CD14-positive monocyte (primary cell): ENCODE measurements around the gene VPS8. TPM values are rescaled to one million over a fixed set of nuclear protein-coding genes. Genes with fewer than 3 reads are reported as not detected.

Source experiments
- DNase-seq, 3 donors: peaks; one replicate each; pipeline ENCODE4 v3.0.0-alpha.2; 2011 to 2022
- H2AFZ ChIP-seq: 2 replicates; pipeline ENCODE4 v1.6.0; 2012; ENCODE audit warnings: mild to moderate bottlenecking, low read depth, low read length, inconsistent platforms; ENCODE audit not compliant: insufficient read depth, poor library complexity, severe bottlenecking
- H3K27ac ChIP-seq, 2 donors: 1 replicate in 1 of 2; 2 replicates in 1 of 2; pipeline ENCODE4 v1.5.1; 2012 to 2013; ENCODE audit warnings: low read length in 2 of 2, control low read depth in 1 of 2, inconsistent platforms in 1 of 2, low read depth in 1 of 2, mild to moderate bottlenecking in 1 of 2
- H3K27me3 ChIP-seq, 2 donors: one replicate each; pipeline versions ENCODE4 v1.6.0 to v1.6.1; 2011 to 2013; ENCODE audit warnings: low read length in 2 of 2; ENCODE audit not compliant: control insufficient read depth in 2 of 2, insufficient read depth in 2 of 2
- H3K36me3 ChIP-seq, 2 donors: replicated peaks in 1 of 2; 1 replicate in 1 of 2; 2 replicates in 1 of 2; pipeline versions ENCODE4 v1.5.1 to v1.6.1; 2012 to 2013; ENCODE audit warnings: low read length in 2 of 2, control low read depth in 1 of 2, inconsistent platforms in 1 of 2, mild to moderate bottlenecking in 1 of 2; ENCODE audit not compliant: insufficient read depth in 2 of 2, control insufficient read depth in 1 of 2
- H3K4me1 ChIP-seq, 2 donors: 1 replicate in 1 of 2; 2 replicates in 1 of 2; pipeline versions ENCODE4 v1.5.1 to v1.6.1; 2012 to 2013; ENCODE audit warnings: low read length in 2 of 2, control low read depth in 1 of 2, inconsistent platforms in 1 of 2, mild to moderate bottlenecking in 1 of 2, moderate library complexity in 1 of 2; ENCODE audit not compliant: insufficient read depth in 2 of 2, control insufficient read depth in 1 of 2
- H3K4me2 ChIP-seq: replicated peaks from 2 replicates; pipeline ENCODE3; 2012; ENCODE audit warnings: low read length, moderate library complexity, mild to moderate bottlenecking; ENCODE audit not compliant: poor library complexity, severe bottlenecking; ENCODE audit errors: extremely low read depth
- H3K4me3 ChIP-seq, 3 experiments: fragments of 200-600 bp in 1 of 3; sonication (generic) in 1 of 3; replicated peaks in 1 of 3; 1 replicate in 2 of 3; 2 replicates in 1 of 3; pipeline ENCODE4 v1.5.1; 2011 to 2013; ENCODE audit warnings: low read length in 3 of 3, mild to moderate bottlenecking in 3 of 3, control low read depth in 2 of 3, low read depth in 2 of 3, inconsistent platforms in 1 of 3, moderate library complexity in 1 of 3
- H3K79me2 ChIP-seq: 2 replicates; pipeline ENCODE4 v1.6.0; 2012; ENCODE audit warnings: mild to moderate bottlenecking, control low read depth, inconsistent platforms, low read length, moderate library complexity; ENCODE audit not compliant: insufficient read depth
- H3K9ac ChIP-seq: 2 replicates; pipeline ENCODE4 v1.6.0; 2017; ENCODE audit warnings: low read length, mild to moderate bottlenecking; ENCODE audit not compliant: insufficient read depth, poor library complexity, severe bottlenecking
- H3K9me3 ChIP-seq, 2 donors: replicated peaks in 1 of 2; 1 replicate in 1 of 2; 2 replicates in 1 of 2; pipeline versions ENCODE4 v1.5.1 to v1.6.1; 2012 to 2013; ENCODE audit warnings: low read length in 2 of 2, control low read depth in 1 of 2; ENCODE audit not compliant: control insufficient read depth in 1 of 2, insufficient read depth in 1 of 2
- H4K20me1 ChIP-seq: 2 replicates; pipeline ENCODE4 v1.6.0; 2012; ENCODE audit warnings: mild to moderate bottlenecking, low read length, control low read depth, moderate library complexity; ENCODE audit not compliant: insufficient read depth
- H3K27ac Mint-ChIP-seq, 7 donors: one replicate each; pipeline ENCODE4 v1.8.0; 2020; ENCODE audit warnings: mild to moderate bottlenecking in 7 of 7, mixed read lengths in 7 of 7, moderate library complexity in 6 of 7, inconsistent platforms in 2 of 7
- H3K27me3 Mint-ChIP-seq, 3 donors: one replicate each; pipeline ENCODE4 v1.8.0; 2021 to 2022; ENCODE audit warnings: low read depth in 3 of 3, mild to moderate bottlenecking in 3 of 3, mixed read lengths in 3 of 3, moderate library complexity in 3 of 3, inconsistent platforms in 1 of 3
- H3K36me3 Mint-ChIP-seq, 2 donors: one replicate each; pipeline ENCODE4 v1.8.0; 2020; ENCODE audit warnings: mixed read lengths in 2 of 2, inconsistent platforms in 1 of 2, mild to moderate bottlenecking in 1 of 2
- H3K4me1 Mint-ChIP-seq: one replicate; pipeline ENCODE4 v1.8.0; 2020; ENCODE audit warnings: mild to moderate bottlenecking, mixed read lengths
- H3K4me3 Mint-ChIP-seq, 2 donors: one replicate each; pipeline ENCODE4 v1.8.0; 2020; ENCODE audit warnings: mild to moderate bottlenecking in 2 of 2, mixed read lengths in 2 of 2, moderate library complexity in 1 of 2
- H3K9me3 Mint-ChIP-seq, 7 donors: one replicate each; pipeline ENCODE4 v1.8.0; 2020 to 2022; ENCODE audit warnings: mixed read lengths in 7 of 7, mild to moderate bottlenecking in 6 of 7, moderate library complexity in 6 of 7, inconsistent platforms in 2 of 7
- CTCF ChIP-seq: fragments of 200-600 bp; IDR thresholded peaks from one replicate; pipeline ENCODE4 v1.8.0; 2022; ENCODE audit warnings: antibody characterized with exemption, mild to moderate bottlenecking
- WGBS: methylation state at CpG from one replicate; pipeline ENCODE4 v1.1.5; 2013; ENCODE audit warnings: missing lambda C conversion rate; ENCODE audit not compliant: insufficient coverage; 5-methylcytosine and 5-hydroxymethylcytosine counted together
- intact Hi-C, 2 donors: fragments of 100-400 bp; cut with micrococcal nuclease; formaldehyde crosslinking; loops; one replicate each; pipeline versions ENCODE4 v1.15.0 to v1.15.1; 2023
- polyA plus RNA-seq, 3 donors: library from polyadenylated mRNA; depleted of rRNA in 1 of 3; unstranded in 2 of 3; stranded (reverse) in 1 of 3; fragments of 300-500 nt in 2 of 3; fragments of >200 nt in 1 of 3; fragmentation: Illumina TruSeq in 2 of 3; gene quantifications; 1 replicate in 2 of 3; 2 replicates in 1 of 3; pipeline ENCODE4 v1.2.3, GENCODE V29; 2012 to 2021

Gene VPS8
- polyA plus RNA-seq, 3 donors: 22.0 to 42.3 (median 29.2) TPM

- Histone ChIP-seq H3K9me3 (peaks cover 18 to 30% of the 10 kb centered on the region in 2 donors), H3K4me1 (no peaks in the 10 kb centered on the region), H3K4me2 (no peak overlapping the region), H3K27me3 (no peaks in the 10 kb centered on the region), H2AFZ (no peak overlapping the region), H3K9ac (no peak overlapping the region), H4K20me1 (no peaks in the 10 kb centered on the region), H3K4me3 (no peak overlapping the region), H3K36me3 (peaks cover 26 to 58% of the 10 kb centered on the region in 2 donors), H3K27ac (no peak overlapping the region), H3K79me2 (no peaks in the 10 kb centered on the region)
- H3K9me3 Mint-ChIP-seq: peaks cover 13 to 21% (median 20%) of the 10 kb centered on the region in 7 donors
- H3K36me3 Mint-ChIP-seq: peaks cover 52 to 66% of the 10 kb centered on the region in 2 donors
- H3K27me3 Mint-ChIP-seq: no peaks in the 10 kb centered on the region
- no peaks in the 10 kb centered on the region for H3K4me1 Mint-ChIP-seq
- intact Hi-C loops: no loop called here
- no peak overlapping the region for H3K4me3 Mint-ChIP-seq
- no peak overlapping the region for H3K27ac Mint-ChIP-seq
- WGBS: no CpG with 5 or more reads among the region's 1 CpG
- no peak for TF ChIP-seq CTCF
- no peak for DNase-seq
These were observed 209.3 kb downstream of the VPS8 start for GRCh38 chr3:185021256-185021655.

- Mint-ChIP-seq H3K27me3 (peaks cover 0 to 3% (median 0%) of the 10 kb centered on the region in 3 donors), H3K4me3 (no peak overlapping the region), H3K27ac (no peak overlapping the region), H3K36me3 (peaks cover 50 to 66% of the 10 kb centered on the region in 2 donors), H3K9me3 (peaks cover 0 to 8% (median 2%) of the 10 kb centered on the region in 7 donors), H3K4me1 (no peaks in the 10 kb centered on the region)
- Histone ChIP-seq H4K20me1 (no peaks in the 10 kb centered on the region), H3K4me2 (no peak overlapping the region), H3K9ac (no peak overlapping the region), H3K79me2 (no peaks in the 10 kb centered on the region), H3K36me3 (peaks cover 38 to 64% of the 10 kb centered on the region in 2 donors), H2AFZ (no peak overlapping the region), H3K4me3 (no peak overlapping the region), H3K27ac (no peak overlapping the region), H3K27me3 (no peaks in the 10 kb centered on the region), H3K9me3 (peaks cover 4 to 9% of the 10 kb centered on the region in 2 donors), H3K4me1 (no peaks in the 10 kb centered on the region)
- no peak for TF ChIP-seq CTCF
- no peak for DNase-seq
- no CpG with 5 or more reads among the region's 3 CpGs for WGBS
- intact Hi-C loops: no loop called here
These were observed 212.4 kb downstream of the VPS8 start for GRCh38 chr3:185024406-185024805.
